Gastrocnemius medialis (tissue), 4 donors: Measurements from ENCODE around the gene EIPR1. TPM values are rescaled to one million over a fixed set of nuclear protein-coding genes. Genes with fewer than 3 reads are reported as not detected.

ENCODE experiments used
- ATAC-seq, 2 donors: fragments of 150-250 bp; one replicate each; pipeline ENCODE4 v1.9.1; 2016
- DNase-seq, 2 donors: peaks; one replicate each; pipeline ENCODE4 v3.0.0-alpha.2; 2019
- H3K27ac ChIP-seq, 4 donors: fragments of 200-600 bp; sonication (generic); 1 replicate in 1 of 4; 2 replicates in 3 of 4; pipeline ENCODE4 v1.5.1; 2016 to 2018; ENCODE audit warnings: mild to moderate bottlenecking in 2 of 4, moderate library complexity in 1 of 4
- H3K27me3 ChIP-seq, 3 donors: fragments of 200-600 bp; sonication (generic) in 2 of 3; 1 replicate in 1 of 3; 2 replicates in 2 of 3; pipeline versions ENCODE4 v1.5.1 to v1.6.0; 2016 to 2019; ENCODE audit warnings: mild to moderate bottlenecking in 1 of 3, moderate library complexity in 1 of 3
- H3K36me3 ChIP-seq, 2 donors: fragments of 200-600 bp; sonication (generic) in 1 of 2; one replicate each; pipeline ENCODE4 v1.5.1; 2017 to 2018
- H3K4me1 ChIP-seq, 2 donors: fragments of 200-600 bp; sonication (generic) in 1 of 2; one replicate each; pipeline ENCODE4 v1.5.1; 2016 to 2017; ENCODE audit warnings: mild to moderate bottlenecking in 2 of 2
- H3K4me3 ChIP-seq, 4 donors: fragments of 200-600 bp; sonication (generic) in 3 of 4; 1 replicate in 1 of 4; 2 replicates in 3 of 4; pipeline ENCODE4 v1.5.1; 2016 to 2019; ENCODE audit warnings: mild to moderate bottlenecking in 2 of 4
- H3K9me3 ChIP-seq, 3 donors: fragments of 200-600 bp; sonication (generic) in 2 of 3; 1 replicate in 1 of 3; 2 replicates in 2 of 3; pipeline ENCODE4 v1.5.1; 2016 to 2019
- CTCF ChIP-seq, 5 experiments: fragments of 450-650 bp in 3 of 5; fragments of 200-600 bp in 2 of 5; sonication (generic) in 2 of 5; IDR thresholded peaks in 4 of 5; conservative IDR thresholded peaks in 1 of 5; 1 replicate in 4 of 5; 2 replicates in 1 of 5; pipeline ENCODE4 v1.5.1; 2016 to 2019; ENCODE audit warnings: antibody characterized with exemption in 5 of 5, mild to moderate bottlenecking in 3 of 5, moderate library complexity in 3 of 5
- POLR2A ChIP-seq, 2 donors: fragments of 450-650 bp; IDR thresholded peaks; one replicate each; pipeline ENCODE4 v1.6.1; 2017; ENCODE audit warnings: antibody characterized with exemption in 2 of 2, mild to moderate bottlenecking in 2 of 2, moderate library complexity in 2 of 2
- in situ Hi-C, 4 donors: fragments of 200-750 bp; cut with MboI; loops; one replicate each; pipeline versions ENCODE4 v1.15.0 to v1.8.0; 2017; ENCODE audit warnings: low sequenced_read_pairs in 4 of 4
- intact Hi-C: fragments of 100-400 bp; cut with DNase I; formaldehyde crosslinking; loops from one replicate; pipeline ENCODE4 v1.15.1; 2023; ENCODE audit warnings: low total_unique reads
- total RNA-seq, 4 donors: library from RNA; depleted of rRNA; stranded (reverse); fragments of >200 nt; gene quantifications; one replicate each; pipeline versions ENCODE4 v1.1.0 to v1.2.3, GENCODE V29; 2016

EIPR1 gene
- total RNA-seq, 4 donors from 2014 or later: 23.2 to 30.5 (median 24.4) TPM

- no peak for TF ChIP-seq POLR2A (IDR thresholded peaks at IDR 0.05)
- no peak for TF ChIP-seq CTCF (IDR thresholded peaks at IDR 0.05 in 4 of 5, conservative IDR thresholded peaks at IDR 0.05 in 1 of 5)
- Histone ChIP-seq H3K27ac (no peak overlapping the region), H3K27me3 (no peaks in the 10 kb centered on the region), H3K9me3 (no peaks in the 10 kb centered on the region), H3K36me3 (no peaks in the 10 kb centered on the region), H3K4me1 (no peaks in the 10 kb centered on the region), H3K4me3 (no peak overlapping the region)
- intact Hi-C loops: no loop called here
- DNase-seq (no peak), ATAC-seq (no peak)
- in situ Hi-C loops: no loop called here
Observed at GRCh38 chr2:3176071-3176868, 201.3 kb downstream of the EIPR1 start.

- Histone ChIP-seq H3K4me1 (no peaks in the 10 kb centered on the region), H3K4me3 (no peak overlapping the region), H3K27ac (no peak overlapping the region), H3K36me3 (no peaks in the 10 kb centered on the region), H3K27me3 (no peaks in the 10 kb centered on the region), H3K9me3 (no peaks in the 10 kb centered on the region)
- ATAC-seq (no peak), DNase-seq (no peak)
- intact Hi-C loops: no loop called here
- TF ChIP-seq POLR2A (IDR thresholded peaks at IDR 0.05) (no peak), CTCF (IDR thresholded peaks at IDR 0.05 in 4 of 5, conservative IDR thresholded peaks at IDR 0.05 in 1 of 5) (no peak)
- in situ Hi-C loops: no loop called here
Observed at GRCh38 chr2:3175568-3175955, 202.1 kb downstream of the EIPR1 start.

GRCh38 chr2:3174626-3175567 lies 202.7 kb downstream of the EIPR1 start:
- no peaks in the 10 kb centered on the region for H3K9me3 ChIP-seq
- ATAC-seq (no peak), DNase-seq (no peak)
- H3K4me3 ChIP-seq: no peak overlapping the region
- in situ Hi-C loops (no loop called here), intact Hi-C loops (no loop called here)
- no peaks in the 10 kb centered on the region for H3K4me1 ChIP-seq
- TF ChIP-seq POLR2A (IDR thresholded peaks at IDR 0.05): no peak
- no peak for TF ChIP-seq CTCF (IDR thresholded peaks at IDR 0.05 in 4 of 5, conservative IDR thresholded peaks at IDR 0.05 in 1 of 5)
- H3K27ac ChIP-seq: no peak overlapping the region
- no peaks in the 10 kb centered on the region for H3K27me3 ChIP-seq
- no peaks in the 10 kb centered on the region for H3K36me3 ChIP-seq

DNA sequence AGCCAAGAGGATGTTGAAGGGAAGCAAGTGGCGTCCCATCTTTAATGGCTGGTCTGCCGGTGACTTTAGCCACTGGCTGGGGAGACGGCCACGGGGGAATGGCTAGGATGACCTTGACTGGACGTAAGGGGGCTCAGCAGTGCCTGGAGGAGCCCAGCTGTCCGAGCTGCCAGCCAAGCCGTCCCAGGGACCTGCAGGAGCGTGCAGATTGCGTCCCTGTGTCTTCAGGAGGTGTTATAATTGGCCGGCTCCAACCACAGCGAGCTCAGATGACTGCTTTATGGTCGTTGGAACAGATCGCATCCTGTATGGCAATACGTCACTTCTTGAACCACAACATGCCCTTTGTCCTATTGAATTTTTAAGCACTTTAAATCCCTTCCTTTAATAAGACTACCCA lies 204.6 kb downstream of the EIPR1 start:
- no peak for ATAC-seq
- TF ChIP-seq POLR2A (IDR thresholded peaks at IDR 0.05) (no peak), CTCF (IDR thresholded peaks at IDR 0.05 in 4 of 5, conservative IDR thresholded peaks at IDR 0.05 in 1 of 5) (no peak)
- Histone ChIP-seq H3K36me3 (no peaks in the 10 kb centered on the region), H3K4me1 (no peaks in the 10 kb centered on the region), H3K27ac (no peak overlapping the region), H3K9me3 (no peaks in the 10 kb centered on the region), H3K4me3 (no peak overlapping the region), H3K27me3 (no peaks in the 10 kb centered on the region)
- DNase-seq: no peak
- intact Hi-C loops (no loop called here), in situ Hi-C loops (no loop called here)
